EH (cell line): ENCODE results near the gene FOLR1.

ENCODE experiments used
- DNase-seq: peaks from one replicate; pipeline ENCODE4 v3.0.0-alpha.2; 2015; ENCODE audit warnings: low read depth

FOLR1 gene

DNA sequence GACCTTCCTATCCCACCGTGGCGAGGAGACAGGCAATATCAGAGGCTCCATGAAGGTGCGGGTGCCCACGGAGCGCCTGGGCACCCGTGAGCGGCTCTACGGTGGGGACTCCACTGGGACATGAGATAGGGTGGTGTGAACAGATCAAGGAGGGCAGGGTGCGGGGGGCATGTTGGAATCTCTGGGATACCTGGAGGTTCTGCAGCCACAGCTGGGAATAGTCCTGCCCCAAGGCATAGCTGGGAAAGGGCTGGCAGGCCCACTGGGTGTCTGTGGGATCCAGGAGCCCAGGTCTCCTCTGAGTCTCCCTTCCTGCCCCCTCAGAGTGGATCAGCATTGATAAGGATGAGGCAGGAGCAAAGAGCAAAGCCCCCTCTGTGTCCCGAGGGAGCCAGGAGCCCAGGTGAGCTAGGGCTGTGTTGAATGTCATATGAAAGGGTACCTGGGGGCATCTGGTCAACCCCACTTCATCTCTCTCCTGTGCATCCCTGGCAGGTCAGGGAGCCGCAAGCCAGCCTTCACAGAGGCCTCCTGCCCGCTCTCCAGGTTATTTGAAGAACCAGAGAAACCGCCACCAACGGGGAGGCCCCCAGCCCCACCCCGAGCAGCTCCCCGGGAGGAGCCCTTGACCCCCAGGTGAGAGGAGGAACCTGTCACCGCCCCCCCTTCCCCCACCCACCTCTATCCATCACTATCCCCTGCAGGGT lies 43.6 kb downstream of the FOLR1 start:
- DNase-seq = no peak

DNA sequence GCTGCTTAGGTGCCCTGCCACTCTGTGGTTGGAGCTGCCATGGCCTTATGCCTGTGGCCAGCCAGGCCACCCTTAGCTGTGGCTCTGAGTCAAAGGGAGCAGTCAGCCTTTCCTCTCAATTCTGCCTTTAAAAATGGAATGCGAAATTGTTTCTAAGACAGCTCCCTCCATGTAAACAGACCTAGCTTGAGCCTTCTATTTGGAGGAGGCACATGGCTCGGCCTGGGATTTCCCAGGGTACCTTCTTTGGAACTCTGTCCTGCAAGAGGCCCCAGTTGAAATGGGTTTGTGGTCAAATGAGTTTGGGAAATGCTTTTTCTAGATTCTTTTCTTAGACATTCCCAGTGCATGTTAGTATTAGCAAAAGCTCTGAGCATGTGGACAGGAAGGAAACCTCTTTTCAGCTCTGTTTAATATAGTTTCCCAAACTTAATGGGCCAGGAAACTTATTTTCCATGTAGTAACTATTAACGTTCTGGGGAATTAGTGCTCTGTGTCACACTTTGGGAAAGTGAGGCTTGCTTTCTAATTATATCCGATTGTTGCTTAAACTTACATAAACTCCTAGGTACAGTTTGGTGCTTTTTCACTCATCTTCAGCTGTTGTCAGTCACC lies 44.2 kb downstream of the FOLR1 start:
- peak; percentile 14 for DNase-seq

DNA sequence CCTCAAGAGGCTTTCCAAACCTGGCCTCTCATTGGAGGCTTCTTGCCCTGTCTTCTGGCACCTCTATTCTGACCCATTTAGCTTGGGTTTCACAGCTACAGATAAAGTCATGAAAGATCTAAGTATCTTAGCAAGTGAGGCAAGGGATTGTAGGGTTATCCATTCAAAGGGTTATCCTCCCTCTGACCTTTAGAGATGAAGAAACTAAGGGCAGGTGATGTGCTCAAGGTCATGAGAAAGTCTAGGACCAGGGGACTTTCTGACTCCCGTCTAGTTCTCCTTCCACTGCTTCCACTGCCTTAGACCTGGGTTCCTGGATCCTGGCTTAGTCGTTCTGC lies 44.8 kb downstream of the FOLR1 start:
- no peak for DNase-seq

DNA sequence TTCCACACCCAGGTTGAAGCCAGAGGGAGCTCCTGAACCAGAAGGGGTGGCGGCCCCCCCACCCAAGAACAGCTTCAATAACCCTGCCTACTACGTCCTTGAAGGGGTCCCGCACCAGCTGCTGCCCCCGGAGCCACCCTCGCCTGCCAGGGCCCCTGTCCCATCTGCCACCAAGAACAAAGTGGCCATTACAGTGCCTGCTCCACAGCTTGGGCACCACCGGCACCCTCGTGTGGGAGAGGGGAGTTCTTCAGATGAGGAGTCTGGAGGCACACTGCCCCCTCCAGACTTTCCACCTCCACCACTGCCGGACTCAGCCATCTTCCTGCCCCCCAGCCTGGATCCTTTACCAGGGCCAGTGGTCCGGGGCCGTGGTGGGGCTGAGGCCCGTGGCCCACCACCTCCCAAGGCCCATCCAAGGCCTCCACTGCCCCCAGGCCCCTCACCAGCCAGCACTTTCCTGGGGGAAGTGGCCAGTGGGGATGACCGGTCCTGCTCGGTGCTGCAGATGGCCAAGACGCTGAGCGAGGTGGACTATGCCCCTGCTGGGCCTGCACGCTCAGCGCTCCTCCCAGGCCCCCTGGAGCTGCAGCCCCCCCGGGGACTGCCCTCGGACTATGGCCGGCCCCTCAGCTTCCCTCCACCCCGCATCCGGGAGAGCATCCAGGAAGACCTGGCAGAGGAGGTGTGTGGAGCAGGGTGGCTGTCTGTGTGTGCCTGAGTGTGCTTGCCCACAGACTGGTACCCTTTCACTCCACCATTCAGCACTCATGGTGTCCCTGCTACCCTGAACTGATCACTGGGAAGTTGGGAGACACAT lies 45.4 kb downstream of the FOLR1 start:
- DNase-seq = no peak

DNA sequence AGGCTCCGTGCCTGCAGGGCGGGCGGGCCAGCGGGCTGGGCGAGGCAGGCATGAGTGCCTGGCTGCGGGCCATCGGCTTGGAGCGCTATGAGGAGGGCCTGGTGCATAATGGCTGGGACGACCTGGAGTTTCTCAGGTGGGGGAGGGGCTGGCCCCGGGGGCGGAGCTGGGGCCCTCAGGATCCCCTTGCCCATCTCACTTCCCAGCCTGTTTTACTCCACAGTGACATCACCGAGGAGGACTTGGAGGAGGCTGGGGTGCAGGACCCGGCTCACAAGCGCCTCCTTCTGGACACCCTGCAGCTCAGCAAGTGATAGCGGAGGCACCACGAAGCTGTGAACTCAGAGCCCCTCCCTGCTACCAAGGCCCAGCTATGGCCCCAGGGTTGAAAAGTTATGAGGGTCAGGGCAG lies 46.1 kb downstream of the FOLR1 start:
- peak; percentile 70 for DNase-seq

DNA sequence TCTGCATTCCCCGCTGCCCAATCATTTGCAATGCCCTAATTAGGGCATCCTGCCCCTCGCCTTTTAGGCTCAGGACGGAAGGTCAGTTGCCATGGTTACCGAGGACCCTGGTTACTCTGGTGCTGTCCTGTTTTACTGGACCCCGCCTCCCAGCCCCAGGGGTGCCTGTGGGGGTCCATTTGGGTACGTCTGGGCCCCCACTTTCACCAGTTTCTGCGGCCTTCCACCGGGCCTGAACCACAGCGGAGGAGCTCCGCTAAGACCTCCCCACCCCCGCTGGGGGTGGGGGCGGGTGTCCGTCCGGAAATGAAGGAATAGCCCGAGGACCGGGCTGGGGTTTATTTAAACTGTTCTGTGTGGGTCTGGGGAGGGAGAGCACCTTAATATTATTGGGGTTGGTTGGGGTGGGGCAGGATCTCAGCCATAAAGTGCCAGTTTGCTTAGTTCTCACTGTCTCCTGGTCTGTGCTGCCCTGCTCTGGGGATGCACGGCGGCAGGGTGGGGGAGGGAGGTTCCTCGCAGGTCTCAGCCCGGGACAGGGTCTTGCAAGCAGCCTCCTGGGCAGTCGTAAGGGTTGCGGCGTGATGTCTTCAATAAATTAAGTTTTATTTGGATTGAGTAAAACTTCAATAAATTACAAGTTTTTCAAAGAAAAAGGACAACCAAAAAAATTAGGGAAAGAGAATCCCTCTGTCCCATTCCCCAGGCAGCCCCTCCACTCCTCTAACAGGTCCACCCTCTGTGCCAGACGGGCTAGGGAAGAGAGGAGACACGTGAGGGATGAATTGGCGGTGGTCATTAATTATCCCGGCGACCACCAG lies 46.8 kb downstream of the FOLR1 start:
- no peak for DNase-seq

DNA sequence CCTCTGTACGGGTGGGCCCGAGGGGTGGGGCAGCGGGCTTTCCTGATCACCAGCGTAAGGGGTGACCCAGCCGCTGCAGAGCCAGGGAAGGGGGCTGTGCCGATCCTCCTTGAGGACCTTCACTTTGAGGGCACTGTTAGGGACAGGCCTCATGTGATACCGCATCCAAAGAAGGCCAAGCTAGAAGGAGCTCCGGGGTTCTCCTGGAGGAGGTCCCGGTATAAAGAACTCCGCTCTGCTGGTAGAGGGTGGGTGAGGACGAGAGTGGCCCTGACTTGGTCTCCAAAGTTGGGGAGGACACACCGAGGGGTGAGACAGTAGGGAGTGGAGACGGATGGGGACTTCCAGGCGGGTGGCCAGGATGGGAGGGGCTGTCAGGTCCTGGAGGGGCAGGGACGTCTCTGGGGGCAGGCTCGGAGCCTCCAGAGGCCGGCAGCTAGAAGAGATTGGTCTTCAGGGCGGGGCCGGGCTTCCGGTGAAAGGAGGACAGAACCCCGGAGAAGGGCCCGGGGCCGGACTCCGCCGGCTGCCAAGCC lies 47.4 kb downstream of the FOLR1 start:
- peak; percentile 84 for DNase-seq

DNA sequence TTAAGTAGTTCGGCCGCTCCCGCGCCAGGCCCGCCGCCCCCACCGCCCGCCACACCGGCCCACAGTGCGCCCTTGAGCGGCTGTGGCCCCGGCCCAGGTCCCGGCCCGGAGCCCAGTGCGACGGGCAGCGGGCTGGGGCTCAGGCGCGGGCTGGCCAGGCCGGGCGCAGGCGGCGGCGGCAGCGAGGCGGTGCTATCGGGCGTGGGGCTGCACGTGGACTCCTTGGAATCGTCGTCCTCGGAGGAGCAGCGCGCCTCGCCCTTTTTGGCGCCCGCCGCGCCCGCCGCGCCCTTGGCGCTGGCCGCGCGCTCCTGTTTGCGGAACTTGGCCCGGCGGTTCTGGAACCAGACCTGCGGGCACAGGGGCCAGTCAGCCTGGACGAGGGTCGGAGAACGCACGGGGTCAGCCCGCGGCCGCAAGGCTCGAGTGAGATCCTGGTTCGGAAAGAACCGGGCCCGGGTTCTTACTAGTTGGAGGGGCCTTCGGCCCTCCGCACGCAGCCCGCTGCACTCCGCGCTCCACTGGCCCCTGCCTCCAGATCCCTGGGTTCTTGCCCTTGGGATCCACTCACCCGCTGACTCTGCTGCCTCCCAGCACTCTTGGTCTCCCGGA lies 48.0 kb downstream of the FOLR1 start:
- DNase-seq = peak; percentile 12

DNA sequence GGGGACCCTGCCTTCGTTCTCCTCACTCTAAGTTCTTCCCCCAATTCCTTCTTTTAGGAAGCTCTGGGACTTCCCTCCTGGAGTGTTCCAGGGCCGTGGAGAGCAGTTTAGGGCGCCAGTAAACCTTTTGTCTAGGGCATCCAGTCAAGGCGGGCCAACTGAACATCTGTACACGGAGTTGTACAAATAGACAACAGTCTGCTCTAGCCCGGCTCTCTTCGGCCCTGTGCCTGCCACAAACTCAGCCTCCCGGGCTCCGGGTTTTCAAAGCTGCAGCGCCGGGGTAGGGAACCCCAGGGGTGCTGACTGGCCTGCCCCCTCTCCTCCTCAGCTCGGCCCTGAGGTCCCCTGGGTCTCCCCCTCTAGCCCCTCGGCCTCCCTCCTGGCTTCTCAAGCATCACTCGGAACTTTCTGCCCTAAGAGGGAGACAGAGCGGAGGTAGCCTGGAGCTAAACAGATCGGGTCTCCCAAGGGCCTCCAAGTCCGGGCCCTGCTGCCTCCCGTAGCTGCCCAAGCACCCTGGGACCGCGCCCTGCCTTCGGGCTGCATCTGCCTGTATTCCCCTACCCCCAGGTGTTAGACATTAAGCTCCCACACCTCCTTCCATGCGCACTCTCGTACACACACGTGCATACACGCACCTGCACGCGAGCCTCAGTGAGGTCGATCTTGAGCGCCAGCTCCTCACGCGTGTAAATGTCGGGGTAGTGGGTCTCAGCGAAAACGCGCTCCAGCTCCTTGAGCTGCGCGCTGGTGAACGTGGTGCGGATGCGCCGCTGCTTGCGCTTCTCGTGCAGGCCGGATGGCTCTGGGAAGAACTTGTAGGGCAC lies 48.7 kb downstream of the FOLR1 start:
- DNase-seq = peak; percentile 23

DNA sequence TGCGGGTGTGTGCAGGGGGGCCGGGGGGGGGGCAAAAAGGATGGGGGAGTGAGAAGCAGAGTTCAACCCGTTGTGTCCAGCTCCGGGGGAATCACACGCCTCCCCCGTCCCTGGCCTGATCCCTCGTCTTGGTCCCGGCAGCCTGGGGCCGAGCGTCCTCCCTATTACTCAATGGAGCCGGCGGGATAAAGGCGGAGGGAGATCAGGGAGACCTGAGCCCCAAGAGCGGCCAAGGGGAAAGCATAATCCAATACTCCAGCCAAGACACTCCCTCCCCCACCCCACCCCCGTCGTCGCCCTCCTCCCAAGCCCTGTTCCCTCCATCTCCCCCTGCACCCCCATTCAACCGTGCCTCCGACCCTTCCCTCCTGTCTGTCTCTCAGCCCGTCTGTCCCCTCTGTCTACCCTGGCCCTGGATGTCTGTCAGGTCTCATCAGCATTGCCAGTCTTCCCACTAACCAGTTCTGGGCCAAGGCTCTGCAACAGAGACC lies 49.4 kb downstream of the FOLR1 start:
- no peak for DNase-seq

DNA sequence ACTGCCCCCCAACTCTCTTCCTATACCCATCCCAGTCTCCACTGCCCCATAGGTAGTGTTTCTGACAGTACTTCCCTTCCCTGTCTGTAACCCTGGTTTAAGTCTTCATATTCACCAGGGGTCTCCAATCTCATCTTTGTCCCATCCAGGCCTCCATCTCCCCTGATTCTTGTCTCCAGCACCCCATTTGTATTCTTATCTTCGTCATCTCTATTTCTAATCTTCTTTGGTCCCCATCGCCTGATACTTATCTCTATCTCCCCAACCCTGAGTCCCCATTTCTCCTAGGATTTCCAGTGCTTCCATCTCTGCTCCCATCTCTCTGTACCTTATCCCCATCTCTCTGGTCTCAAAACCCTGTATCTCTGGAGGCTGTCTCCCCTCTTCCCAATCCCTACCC lies 50.2 kb downstream of the FOLR1 start:
- DNase-seq = no peak

DNA sequence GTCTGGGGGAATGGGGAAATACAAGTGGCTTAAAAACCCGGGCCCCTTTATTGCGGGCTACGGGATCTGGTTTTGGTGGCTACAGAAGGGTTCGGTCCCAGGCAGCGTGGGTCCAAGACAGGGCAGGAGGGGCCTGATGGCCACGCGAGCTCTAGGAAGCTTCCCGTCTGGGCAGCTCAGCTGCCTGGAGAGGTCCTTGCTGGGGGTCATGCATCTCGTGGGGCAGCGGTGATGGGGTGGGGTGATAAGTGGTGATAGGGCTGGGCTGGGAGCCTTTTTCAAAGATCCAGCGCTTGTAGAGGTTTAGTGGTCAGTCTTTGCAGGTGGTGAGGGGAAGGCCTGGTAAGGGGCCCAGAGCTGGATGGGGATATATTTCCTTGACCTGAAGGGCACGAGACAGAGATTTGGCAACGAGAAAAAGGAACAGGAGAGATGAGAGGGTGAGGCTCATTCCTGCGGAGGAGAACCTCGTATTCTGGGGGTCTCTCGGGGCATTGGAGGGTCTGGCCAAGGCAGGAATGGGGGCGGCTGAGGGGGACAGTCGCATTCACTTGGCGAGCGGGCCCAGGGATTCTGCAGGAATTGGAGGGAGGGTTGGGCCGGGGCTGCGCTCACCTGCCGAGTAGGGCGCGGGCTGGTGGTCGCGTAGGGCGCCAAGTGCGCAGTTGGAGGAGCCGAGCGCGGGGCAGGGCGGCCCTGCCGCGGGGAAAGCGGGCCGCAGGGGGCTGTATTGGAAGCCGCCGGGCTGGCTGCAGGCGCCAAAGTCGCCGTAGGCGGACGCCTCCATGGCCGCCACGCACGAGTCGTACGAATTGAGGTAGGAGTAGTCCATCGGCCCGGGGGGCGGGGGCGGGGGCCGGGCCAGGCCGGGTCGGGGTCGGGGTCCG lies 51.5 kb downstream of the FOLR1 start:
- DNase-seq = no peak

DNA sequence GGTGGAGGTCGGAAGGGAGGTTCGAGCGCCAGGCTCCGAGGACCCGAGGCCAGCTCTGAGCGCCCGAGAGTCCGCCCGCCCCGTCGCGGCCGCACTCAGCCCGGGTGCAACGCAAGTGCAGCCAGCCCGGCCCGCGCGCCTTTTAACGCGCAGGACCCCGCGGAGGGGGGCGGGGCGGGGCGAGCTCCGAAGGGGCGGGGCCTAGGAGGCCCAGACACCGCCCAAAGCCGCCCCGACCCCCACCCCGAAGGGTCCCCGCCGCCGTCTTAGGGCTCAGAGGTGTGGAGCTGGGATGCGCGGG lies 52.1 kb downstream of the FOLR1 start, which contains the start of gene PHOX2A:
Gene PHOX2A (minus strand): TSS at position 117 of the 301 bp plus-strand sequence. CDS start 172 bp downstream, outside the sequence.
- no peak for DNase-seq

DNA sequence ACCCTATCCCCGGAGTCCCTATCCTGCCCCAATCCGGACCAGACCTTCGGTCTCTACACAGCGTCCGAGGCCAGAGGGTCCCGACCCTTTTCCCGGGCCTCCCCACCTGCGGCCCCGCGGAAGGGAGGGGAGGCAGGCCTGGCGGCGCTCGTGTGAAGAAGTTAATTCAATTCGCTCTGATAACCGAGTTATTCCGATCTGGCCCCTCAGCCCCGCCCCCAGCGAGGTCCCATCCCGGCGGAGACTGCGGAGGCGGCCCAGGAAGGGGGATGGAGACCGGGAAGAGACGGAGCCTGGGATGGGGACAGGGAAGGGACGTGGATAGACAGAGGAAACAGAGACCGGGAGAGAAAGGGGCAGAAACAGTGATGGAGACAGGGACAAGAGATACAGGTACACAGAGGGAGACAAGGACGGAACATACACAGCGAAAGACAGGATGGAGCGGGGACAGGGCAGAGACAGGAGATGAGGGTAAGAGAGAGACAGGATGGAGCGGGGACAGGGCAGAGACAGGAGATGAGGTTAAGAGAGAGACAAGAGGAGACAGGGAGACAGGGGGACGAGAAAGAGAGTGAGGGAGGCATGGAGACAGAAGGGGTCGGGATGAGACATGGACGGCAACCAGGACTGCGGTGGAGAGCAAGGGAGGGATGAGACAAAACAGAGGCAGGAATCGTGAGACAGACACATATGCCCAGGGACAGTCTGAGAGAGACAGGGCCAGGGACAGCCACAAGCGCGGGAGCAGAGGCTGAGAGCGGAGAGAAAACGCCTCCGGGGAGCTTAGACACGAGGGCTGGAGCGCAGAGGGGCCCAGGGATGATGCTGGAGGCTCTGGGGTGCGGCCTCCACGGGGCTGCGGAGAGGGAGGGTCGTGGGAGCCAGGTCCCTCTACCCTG lies 52.7 kb downstream of the FOLR1 start:
- no peak for DNase-seq

DNA sequence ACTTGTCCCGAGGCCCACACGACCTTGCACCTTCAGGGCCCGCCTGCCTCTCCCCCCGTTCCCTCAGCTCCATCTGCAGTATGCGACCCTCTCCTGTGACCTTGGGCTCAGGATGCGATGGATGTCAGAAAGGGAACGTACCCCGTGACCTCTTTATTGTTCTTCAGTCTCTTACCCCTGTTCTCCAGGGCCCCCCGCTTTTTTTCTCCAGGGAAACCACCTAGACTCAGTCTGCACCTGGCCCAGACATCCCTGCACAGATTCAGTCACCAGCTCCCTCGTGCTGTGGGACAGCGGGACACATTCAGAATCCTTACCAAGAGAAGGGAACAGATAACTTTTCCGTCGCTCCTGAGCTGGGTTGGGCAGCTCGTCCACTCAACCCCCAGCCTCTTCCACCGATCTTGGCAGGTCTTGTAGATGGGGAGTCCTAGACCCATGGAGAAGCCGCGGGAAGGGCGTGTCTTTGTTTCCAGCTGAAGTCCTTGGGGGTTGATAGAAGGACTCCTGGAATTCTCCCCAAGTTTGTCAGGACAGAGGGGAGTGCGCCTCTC lies 53.4 kb downstream of the FOLR1 start:
- DNase-seq = no peak
